HepG2 (cell line): ENCODE data around the gene MSRB3. TPM values are rescaled to one million over a fixed set of nuclear protein-coding genes. Genes with fewer than 3 reads are reported as not detected.

Source experiments
- CEBPB ChIP-seq: IDR thresholded peaks from 2 replicates; pipeline ENCODE4 v1.6.1; 2011; ENCODE audit warnings: low read depth, low read length, improper control_type of control experiment, borderline replicate concordance
- DNMT1 ChIP-seq: sonication (generic); formaldehyde crosslinking; IDR thresholded peaks from 2 replicates; pipeline ENCODE4 v1.5.1; 2020; ENCODE audit warnings: mild to moderate bottlenecking, missing genetic modification reagents
- EEA1 ChIP-seq: sonication (generic); formaldehyde crosslinking; IDR thresholded peaks from 2 replicates; pipeline ENCODE4 v1.5.1; 2020; ENCODE audit warnings: mild to moderate bottlenecking, missing genetic modification reagents, borderline replicate concordance
- HOXD1 ChIP-seq: sonication (generic); formaldehyde crosslinking; IDR thresholded peaks from 2 replicates; pipeline ENCODE4 v1.5.0; 2020; ENCODE audit warnings: missing genetic modification reagents
- LCORL ChIP-seq, 2 experiments: fragments of 450-650 bp in 1 of 2; sonication (generic) in 1 of 2; formaldehyde crosslinking in 1 of 2; IDR thresholded peaks; 2 replicates each; pipeline versions ENCODE4 v1.5.0 to v1.6.1; 2017 to 2020; ENCODE audit warnings: antibody characterized with exemption in 1 of 2, missing genetic modification reagents in 1 of 2
- MAFF ChIP-seq: IDR thresholded peaks from 2 replicates; pipeline ENCODE4 v1.6.1; 2011; ENCODE audit warnings: low read depth, low read length, improper control_type of control experiment
- RAD51 ChIP-seq: fragments of 450-650 bp; IDR thresholded peaks from 2 replicates; pipeline ENCODE4 v1.6.1; 2016; ENCODE audit warnings: borderline replicate concordance
- SIX4 ChIP-seq: sonication (generic); formaldehyde crosslinking; IDR thresholded peaks from 2 replicates; pipeline ENCODE4 v1.4.0; 2020; ENCODE audit warnings: missing genetic modification reagents
- TGIF2 ChIP-seq: IDR thresholded peaks from 2 replicates; pipeline ENCODE4 v1.6.1; 2016; ENCODE audit warnings: control low read depth, missing compliant biosample characterization
- THYN1 ChIP-seq: sonication (generic); formaldehyde crosslinking; IDR thresholded peaks from 2 replicates; pipeline ENCODE4 v1.8.1; 2023; ENCODE audit warnings: low read depth, mild to moderate bottlenecking, moderate library complexity, missing genetic modification reagents, borderline replicate concordance
- ZIK1 ChIP-seq: sonication (generic); formaldehyde crosslinking; IDR thresholded peaks from 2 replicates; pipeline ENCODE4 v1.5.0; 2020; ENCODE audit warnings: mild to moderate bottlenecking, low read depth, missing genetic modification reagents, borderline replicate concordance
- ZMYM3 ChIP-seq: sonication (generic); formaldehyde crosslinking; IDR thresholded peaks from 2 replicates; pipeline ENCODE4 v1.5.1; 2020; ENCODE audit warnings: mild to moderate bottlenecking, missing genetic modification reagents
- ZNF143 ChIP-seq: sonication (generic); formaldehyde crosslinking; IDR thresholded peaks from 2 replicates; pipeline ENCODE4 v1.4.0; 2020; ENCODE audit warnings: missing genetic modification reagents
- ZNF224 ChIP-seq: sonication (generic); formaldehyde crosslinking; IDR thresholded peaks from 2 replicates; pipeline ENCODE4 v1.5.0; 2020; ENCODE audit warnings: mild to moderate bottlenecking, missing genetic modification reagents
- ZNF33A ChIP-seq: sonication (generic); formaldehyde crosslinking; IDR thresholded peaks from 2 replicates; pipeline ENCODE4 v1.5.1; 2020; ENCODE audit warnings: missing genetic modification reagents, mild to moderate bottlenecking, moderate library complexity, borderline replicate concordance
- ZNF709 ChIP-seq: sonication (generic); formaldehyde crosslinking; IDR thresholded peaks from 2 replicates; pipeline ENCODE4 v1.5.0; 2020; ENCODE audit warnings: mild to moderate bottlenecking, missing genetic modification reagents
- ZZZ3 ChIP-seq: sonication (generic); formaldehyde crosslinking; IDR thresholded peaks from 2 replicates; pipeline ENCODE4 v1.4.0; 2020; ENCODE audit warnings: missing genetic modification reagents, mild to moderate bottlenecking, borderline replicate concordance
- polyA plus RNA-seq, 8 experiments: library from polyadenylated mRNA; depleted of rRNA in 3 of 8; stranded (reverse) in 7 of 8; unstranded in 1 of 8; fragments of >200 nt; fragmentation: Illumina TruSeq in 4 of 8; extraction: Trizol in 4 of 8; gene quantifications; 2 replicates each; pipeline versions ENCODE4 v1.2.1 to v1.2.3, GENCODE V29; 2011 to 2016; ENCODE audit warnings: low read depth in 4 of 8, missing spikeins in 1 of 8, mixed read lengths in 1 of 8; ENCODE audit not compliant: insufficient read depth in 1 of 8
- total RNA-seq, 5 experiments: library from RNA; depleted of rRNA; stranded (reverse); fragments of >200 nt; fragmentation: Illumina TruSeq; extraction: Trizol; gene quantifications; 2 replicates each; pipeline ENCODE4 v1.2.3, GENCODE V29; 2016; ENCODE audit warnings: low read depth in 1 of 5
- TF ChIP-seq, protein P1 (sequence below), 2 experiments: sonication (generic) in 1 of 2; formaldehyde crosslinking in 1 of 2; IDR thresholded peaks; 2 replicates each; pipeline versions ENCODE4 v1.4.0 to v1.6.1; 2018 to 2020; ENCODE audit warnings: missing genetic modification reagents in 2 of 2, borderline replicate concordance in 1 of 2, low read depth in 1 of 2, mild to moderate bottlenecking in 1 of 2, missing biosample characterization in 1 of 2
- TF ChIP-seq, protein P2 (sequence below): sonication (generic); formaldehyde crosslinking; IDR thresholded peaks from 2 replicates; pipeline ENCODE4 v1.8.1; 2022; ENCODE audit warnings: mild to moderate bottlenecking, missing genetic modification reagents
- TF ChIP-seq, protein P3 (sequence below): sonication (generic); formaldehyde crosslinking; IDR thresholded peaks from 2 replicates; pipeline ENCODE4 v1.4.0; 2020; ENCODE audit warnings: missing genetic modification reagents, borderline replicate concordance
- TF ChIP-seq, protein P4 (sequence below), 2 experiments: fragments of 450-650 bp in 1 of 2; sonication (generic) in 1 of 2; formaldehyde crosslinking; IDR thresholded peaks; 2 replicates each; pipeline versions ENCODE4 v1.5.0 to v1.8.0; 2020 to 2022; ENCODE audit warnings: mild to moderate bottlenecking in 1 of 2, missing genetic modification reagents in 1 of 2

MSRB3 gene
- total and polyA plus RNA-seq, 2 of the 13 experiments (the other 11 are each of a cell fraction or from before 2014, with no cell fraction given), result 1.5 to 1.9 TPM

DNA sequence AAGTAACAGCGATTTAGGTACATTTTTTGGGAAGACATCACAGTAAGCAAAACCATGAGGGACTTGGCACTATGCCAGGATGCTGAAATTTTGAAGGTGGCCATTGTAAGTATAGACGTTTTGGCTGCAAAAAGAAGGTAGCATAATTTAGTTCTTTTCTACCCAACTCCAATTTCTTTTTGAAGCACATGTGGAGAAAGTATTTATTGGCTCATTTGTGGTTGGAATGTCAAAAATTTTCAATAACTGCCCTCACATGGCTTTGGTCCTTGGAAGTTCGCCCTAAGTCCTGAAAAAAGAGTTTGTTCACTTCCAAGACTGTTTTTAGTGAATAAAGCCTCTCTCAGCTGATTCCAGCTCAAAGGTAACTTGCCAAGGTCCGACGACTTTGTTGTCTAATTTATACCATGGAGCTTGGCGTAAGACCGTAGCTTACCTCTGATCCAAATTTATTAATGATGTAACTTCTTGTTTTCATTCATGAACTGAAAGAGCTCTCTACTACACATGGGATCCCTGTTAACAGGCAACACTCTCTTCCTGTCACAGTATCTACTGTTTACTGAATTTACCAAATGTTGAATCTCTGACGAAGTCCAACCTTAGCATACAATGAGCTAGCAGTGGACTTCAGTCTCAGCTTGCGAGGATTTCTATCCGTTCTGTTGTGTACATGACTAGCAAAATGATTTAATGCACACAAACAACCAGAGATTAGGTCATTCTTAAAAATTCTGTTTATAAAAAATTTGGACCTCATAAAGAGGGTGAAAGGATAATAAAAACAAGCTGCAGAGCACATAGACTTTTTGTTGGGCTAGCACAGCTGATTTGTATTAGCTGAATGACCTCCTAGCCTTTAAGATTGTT is 49.0 kb downstream of the MSRB3 start (continued):
- TF ChIP-seq, protein P1, sequence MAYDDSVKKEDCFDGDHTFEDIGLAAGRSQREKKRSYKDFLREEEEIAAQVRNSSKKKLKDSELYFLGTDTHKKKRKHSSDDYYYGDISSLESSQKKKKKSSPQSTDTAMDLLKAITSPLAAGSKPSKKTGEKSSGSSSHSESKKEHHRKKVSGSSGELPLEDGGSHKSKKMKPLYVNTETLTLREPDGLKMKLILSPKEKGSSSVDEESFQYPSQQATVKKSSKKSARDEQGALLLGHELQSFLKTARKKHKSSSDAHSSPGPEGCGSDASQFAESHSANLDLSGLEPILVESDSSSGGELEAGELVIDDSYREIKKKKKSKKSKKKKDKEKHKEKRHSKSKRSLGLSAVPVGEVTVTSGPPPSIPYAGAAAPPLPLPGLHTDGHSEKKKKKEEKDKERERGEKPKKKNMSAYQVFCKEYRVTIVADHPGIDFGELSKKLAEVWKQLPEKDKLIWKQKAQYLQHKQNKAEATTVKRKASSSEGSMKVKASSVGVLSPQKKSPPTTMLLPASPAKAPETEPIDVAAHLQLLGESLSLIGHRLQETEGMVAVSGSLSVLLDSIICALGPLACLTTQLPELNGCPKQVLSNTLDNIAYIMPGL (CRISPR knock-in tag; IDR thresholded peaks at IDR 0.05; ENCODE audit: borderline replicate concordance in 1 of 2, low read depth in 1 of 2), result no peak
- TF ChIP-seq LCORL (IDR thresholded peaks at IDR 0.05) (peak; percentile 95), LCORL (CRISPR knock-in tag; IDR thresholded peaks at IDR 0.05) (peak; percentile 72), SIX4 (CRISPR knock-in tag) (no peak), TGIF2 (CRISPR knock-in tag) (no peak), ZNF224 (CRISPR knock-in tag) (no peak), DNMT1 (CRISPR knock-in tag) (no peak), ZNF33A (CRISPR knock-in tag) (no peak), CEBPB (no peak), RAD51 (no peak), HOXD1 (CRISPR knock-in tag) (no peak), ZNF143 (CRISPR knock-in tag) (no peak), ZZZ3 (CRISPR knock-in tag) (no peak), EEA1 (CRISPR knock-in tag) (no peak), ZNF709 (no peak), ZMYM3 (CRISPR knock-in tag) (no peak), ZIK1 (CRISPR knock-in tag) (no peak), THYN1 (CRISPR knock-in tag) (no peak), MAFF (0 out of 2 replicates have a peak, but pooled peaks have one; percentile 1)
- TF ChIP-seq, protein P2, sequence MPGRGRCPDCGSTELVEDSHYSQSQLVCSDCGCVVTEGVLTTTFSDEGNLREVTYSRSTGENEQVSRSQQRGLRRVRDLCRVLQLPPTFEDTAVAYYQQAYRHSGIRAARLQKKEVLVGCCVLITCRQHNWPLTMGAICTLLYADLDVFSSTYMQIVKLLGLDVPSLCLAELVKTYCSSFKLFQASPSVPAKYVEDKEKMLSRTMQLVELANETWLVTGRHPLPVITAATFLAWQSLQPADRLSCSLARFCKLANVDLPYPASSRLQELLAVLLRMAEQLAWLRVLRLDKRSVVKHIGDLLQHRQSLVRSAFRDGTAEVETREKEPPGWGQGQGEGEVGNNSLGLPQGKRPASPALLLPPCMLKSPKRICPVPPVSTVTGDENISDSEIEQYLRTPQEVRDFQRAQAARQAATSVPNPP (CRISPR knock-in tag), result no peak
- TF ChIP-seq, protein P3, sequence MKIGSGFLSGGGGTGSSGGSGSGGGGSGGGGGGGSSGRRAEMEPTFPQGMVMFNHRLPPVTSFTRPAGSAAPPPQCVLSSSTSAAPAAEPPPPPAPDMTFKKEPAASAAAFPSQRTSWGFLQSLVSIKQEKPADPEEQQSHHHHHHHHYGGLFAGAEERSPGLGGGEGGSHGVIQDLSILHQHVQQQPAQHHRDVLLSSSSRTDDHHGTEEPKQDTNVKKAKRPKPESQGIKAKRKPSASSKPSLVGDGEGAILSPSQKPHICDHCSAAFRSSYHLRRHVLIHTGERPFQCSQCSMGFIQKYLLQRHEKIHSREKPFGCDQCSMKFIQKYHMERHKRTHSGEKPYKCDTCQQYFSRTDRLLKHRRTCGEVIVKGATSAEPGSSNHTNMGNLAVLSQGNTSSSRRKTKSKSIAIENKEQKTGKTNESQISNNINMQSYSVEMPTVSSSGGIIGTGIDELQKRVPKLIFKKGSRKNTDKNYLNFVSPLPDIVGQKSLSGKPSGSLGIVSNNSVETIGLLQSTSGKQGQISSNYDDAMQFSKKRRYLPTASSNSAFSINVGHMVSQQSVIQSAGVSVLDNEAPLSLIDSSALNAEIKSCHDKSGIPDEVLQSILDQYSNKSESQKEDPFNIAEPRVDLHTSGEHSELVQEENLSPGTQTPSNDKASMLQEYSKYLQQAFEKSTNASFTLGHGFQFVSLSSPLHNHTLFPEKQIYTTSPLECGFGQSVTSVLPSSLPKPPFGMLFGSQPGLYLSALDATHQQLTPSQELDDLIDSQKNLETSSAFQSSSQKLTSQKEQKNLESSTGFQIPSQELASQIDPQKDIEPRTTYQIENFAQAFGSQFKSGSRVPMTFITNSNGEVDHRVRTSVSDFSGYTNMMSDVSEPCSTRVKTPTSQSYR, result no peak
- TF ChIP-seq, protein P4, sequence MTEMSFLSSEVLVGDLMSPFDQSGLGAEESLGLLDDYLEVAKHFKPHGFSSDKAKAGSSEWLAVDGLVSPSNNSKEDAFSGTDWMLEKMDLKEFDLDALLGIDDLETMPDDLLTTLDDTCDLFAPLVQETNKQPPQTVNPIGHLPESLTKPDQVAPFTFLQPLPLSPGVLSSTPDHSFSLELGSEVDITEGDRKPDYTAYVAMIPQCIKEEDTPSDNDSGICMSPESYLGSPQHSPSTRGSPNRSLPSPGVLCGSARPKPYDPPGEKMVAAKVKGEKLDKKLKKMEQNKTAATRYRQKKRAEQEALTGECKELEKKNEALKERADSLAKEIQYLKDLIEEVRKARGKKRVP (CRISPR knock-in tag; IDR thresholded peaks at IDR 0.05), result peak in 1 of 2 experiments; percentile 81; a peak in 2 of 4 replicates
